GM19240 (cell line): ENCODE measurements around the gene PIP4K2C.
A peak's percentile ranks its signal among the peaks of the same experiment; 100 is the strongest.
"Not testable (repeated sequence)": the region's sequence is repeated elsewhere in the genome, so short reads cannot be mapped to it uniquely, and the experiment has no call there.

Experiments used
- DNase-seq: peaks from one replicate; pipeline ENCODE4 v3.0.0; 2011; ENCODE audit warnings: low spot score; ENCODE audit not compliant: insufficient read length

The PIP4K2C gene

DNA sequence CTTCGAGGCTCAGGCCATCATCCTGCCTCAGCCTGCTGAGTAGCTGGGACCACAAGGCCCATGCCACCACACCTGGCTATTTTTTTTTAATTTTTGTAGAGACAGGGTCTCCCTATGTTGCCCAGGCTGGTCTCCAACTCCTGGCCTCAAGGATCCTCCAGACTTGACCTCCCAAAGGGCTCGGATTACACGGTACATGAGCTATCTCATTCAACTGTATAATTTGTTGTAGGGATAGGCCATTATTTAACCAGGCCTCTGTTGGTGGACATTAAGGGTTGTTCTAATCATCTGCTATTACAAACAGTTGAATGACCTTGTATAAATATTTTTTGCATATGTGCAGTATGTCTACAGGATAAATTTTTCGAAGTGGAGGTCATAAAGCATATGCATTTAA, 32.1 kb upstream of the PIP4K2C start:
- no peak for DNase-seq

DNA sequence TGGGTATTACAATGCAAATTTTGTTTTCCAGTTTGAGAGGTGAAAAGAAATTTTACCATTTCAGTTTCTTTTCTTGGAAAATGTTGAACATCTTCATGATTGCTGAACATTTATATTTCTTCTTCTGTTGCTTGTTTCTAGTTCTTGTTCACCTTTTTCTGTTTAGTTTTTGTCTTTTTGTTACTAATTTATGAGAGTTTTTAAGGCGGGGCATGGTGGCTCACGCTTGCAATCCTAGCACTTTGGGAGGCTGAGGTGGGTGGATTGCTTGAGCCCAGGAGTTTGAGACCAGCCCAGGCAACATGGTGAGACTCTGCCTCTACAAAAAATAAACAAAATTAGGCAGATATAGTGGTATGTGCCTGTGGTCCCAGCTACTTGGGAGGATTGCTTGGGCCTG, 30.5 kb upstream of the PIP4K2C start:
- no peak for DNase-seq

DNA sequence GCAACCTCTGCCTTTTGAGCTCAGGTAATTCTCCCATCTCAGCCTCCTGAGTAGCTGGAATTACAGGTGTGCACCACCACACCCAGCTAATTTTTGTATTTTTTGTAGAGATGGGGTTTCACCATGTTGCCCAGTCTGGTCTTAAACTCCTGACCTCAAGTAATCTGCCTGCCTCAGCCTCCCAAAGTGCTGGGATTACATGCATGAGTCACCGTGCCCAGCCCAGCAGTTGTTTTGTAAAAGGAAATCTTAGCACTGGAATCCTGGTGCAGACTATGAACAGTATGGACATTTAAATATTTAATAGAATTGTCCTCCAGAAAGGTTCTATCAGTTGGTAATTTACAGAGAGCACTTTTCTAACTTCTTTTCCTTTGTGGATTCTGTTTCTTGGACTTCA, 29.9 kb upstream of the PIP4K2C start:
- DNase-seq: not testable (repeated sequence)

DNA sequence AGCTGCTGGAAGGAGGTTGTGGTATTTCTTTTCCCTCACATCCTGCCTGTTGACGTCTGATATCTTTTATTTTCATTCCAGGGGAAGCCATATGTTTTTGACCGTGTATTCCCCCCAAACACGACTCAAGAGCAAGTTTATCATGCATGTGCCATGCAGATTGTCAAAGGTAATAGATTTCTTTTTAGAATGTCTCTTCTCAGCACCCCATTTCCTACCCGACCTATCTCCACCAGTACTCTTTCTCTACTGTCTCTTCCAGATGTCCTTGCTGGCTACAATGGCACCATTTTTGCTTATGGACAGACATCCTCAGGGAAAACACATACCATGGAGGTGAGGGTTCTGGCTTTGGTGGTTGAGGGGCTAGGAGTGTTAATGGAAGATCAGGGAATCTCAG, 27.6 kb upstream of the PIP4K2C start:
- DNase-seq: no peak

DNA sequence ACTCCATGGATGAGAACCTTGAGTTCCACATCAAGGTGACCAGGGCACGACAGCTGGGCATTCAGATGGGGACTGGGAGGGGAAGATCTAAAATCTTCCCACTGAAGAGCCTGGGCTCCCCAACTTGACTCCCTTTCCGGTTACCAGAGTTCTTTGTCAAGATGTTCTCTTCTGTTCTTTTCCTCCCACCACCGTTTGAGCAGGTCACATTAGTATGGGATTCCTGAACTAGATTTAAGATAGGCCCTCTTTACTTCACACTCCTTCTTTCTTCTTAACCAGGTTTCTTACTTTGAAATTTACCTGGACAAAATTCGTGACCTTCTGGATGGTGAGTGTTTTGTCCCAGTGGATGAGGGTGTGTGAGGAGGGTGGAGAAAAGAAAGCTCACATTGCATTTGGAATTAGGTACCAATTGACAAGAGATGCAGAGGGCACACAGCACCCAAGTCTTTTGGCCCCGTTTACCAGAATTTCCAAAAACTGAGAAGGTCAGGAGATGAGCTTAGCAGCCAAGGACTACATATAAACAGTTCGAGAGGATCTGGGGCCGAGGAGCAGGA, 26.7 kb upstream of the PIP4K2C start:
- no peak for DNase-seq

DNA sequence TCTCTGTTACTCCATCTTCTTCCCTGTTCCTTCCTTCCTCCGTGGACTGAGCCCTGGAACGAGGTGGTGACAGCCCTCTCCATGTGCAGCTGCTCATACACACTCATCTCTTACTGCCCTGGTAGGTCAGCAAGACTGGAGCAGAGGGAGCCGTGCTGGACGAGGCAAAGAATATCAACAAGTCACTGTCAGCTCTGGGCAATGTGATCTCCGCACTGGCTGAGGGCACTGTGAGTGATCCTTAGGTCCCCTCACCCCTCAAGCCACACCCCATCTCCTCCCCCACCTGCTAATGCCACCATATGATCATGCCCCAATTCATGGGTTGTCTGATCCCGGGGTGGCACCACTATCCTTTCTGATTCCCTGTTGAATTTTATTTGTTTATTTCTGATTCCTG, 22.2 kb upstream of the PIP4K2C start:
- no peak for DNase-seq

DNA sequence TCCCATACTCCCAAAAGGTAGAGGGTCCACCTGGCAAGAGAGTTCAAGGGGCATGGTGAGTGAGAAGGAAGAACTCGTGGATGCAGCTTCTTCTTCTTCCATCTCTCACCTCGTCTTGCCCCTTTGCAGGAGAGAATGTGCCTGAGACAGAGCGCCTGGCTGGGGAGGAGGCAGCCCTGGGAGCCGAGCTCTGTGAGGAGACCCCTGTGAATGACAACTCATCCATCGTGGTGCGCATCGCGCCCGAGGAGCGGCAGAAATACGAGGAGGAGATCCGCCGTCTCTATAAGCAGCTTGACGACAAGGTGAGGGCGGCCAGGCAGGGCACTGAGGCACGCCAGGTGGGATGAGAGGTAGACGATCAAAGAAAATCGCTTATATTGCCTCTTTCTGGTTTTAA, 21.1 kb upstream of the PIP4K2C start:
- no peak for DNase-seq

DNA sequence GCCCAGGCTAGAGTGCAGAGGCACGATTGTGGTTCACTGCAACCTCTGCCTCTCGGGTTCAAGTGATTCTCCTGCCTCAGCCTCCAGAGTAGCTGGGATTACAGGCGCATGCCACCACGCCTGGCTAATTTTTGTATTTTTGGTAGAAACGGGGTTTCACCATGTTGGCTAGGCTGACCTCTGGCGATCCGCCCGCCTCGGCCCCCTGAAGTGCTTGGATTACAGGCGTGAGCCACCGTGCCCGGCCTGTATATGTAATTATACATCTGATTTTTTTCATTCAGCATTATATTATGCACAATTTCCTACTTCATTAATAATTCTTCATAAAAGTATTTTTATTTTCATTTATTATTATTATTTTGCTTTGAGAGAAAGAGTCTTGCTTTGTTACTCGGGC, 20.6 kb upstream of the PIP4K2C start:
- not testable (repeated sequence) for DNase-seq

DNA sequence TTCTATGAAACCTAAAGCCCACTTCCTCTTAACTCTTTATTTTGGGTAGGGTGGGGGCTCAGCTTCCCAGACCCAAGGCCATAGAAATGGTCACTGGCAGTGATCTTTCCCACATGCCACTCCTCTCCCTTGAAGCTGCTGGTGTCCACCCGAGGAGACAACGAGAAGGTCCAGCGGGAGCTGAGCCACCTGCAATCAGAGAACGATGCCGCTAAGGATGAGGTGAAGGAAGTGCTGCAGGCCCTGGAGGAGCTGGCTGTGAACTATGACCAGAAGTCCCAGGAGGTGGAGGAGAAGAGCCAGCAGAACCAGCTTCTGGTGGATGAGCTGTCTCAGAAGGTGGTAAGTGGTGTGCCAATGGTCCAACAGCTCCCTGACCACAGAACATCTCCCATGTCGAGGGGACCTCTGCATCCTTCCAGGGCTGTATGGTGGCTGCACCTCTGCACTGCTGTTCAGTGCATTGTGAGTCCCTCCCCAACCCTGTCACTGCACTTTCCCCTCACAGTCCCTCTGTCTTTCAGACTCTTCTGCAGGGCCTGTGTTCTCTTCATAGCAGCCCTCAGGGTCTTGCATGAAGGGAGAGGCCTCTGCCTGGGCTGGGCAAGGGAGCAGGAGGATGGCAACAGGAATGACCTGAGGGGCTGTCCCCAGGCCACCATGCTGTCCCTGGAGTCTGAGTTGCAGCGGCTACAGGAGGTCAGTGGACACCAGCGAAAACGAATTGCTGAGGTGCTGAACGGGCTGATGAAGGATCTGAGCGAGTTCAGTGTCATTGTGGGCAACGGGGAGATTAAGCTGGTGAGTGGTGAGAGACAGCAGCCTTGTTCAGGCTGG, 18.8 kb upstream of the PIP4K2C start:
- DNase-seq: no peak

DNA sequence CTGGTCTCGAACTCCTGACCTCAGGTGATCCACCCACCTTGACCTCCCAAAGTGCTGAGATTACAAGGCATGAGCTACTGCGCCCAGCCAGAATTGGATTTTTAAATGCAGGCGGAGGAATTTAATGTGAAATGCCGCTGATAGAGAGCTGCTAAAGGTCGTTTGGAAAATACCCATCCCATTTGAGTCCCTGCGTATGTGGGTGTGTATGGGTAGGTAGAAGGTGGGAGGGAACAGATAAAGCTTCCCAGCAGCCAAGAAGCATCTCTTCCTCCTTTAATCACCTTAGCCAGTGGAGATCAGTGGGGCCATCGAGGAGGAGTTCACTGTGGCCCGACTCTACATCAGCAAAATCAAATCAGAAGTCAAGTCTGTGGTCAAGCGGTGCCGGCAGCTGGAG, 16.2 kb upstream of the PIP4K2C start:
- no peak for DNase-seq

DNA sequence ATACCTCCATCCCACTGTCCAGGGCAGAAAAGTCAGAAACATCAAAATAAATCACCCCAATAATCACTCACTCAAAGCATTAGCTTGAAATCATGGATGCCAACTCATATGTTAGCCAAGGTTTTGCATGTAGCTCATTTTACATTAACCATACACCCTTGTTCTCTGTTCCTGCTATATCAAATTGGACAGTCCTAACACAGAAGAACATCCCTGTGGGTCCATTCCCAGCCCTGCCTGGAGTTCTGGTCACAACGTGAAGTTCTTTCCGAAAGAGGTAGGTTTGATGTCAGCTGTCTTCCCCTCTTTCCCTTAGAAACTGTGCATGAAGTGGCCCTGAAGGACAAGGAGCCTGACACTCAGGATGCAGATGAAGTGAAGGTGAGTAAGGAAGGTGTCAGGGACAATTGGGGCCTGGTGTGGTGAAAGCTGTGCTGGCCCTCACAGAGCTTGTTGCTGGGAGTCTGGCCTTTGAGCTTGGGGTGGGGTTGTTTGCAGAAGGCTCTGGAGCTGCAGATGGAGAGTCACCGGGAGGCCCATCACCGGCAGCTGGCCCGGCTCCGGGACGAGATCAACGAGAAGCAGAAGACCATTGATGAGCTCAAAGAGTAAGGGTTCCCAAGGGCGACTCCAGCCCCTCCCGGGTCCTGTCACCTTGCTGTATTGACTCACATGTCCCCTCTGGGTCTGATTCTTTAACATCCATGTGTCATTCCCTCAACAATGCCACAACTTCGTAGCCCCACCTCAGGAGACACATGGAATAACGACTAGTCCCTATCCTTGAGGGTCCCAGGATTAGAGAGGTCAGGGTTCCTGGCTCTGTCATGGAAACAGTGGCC, 15.0 kb upstream of the PIP4K2C start:
- no peak for DNase-seq

DNA sequence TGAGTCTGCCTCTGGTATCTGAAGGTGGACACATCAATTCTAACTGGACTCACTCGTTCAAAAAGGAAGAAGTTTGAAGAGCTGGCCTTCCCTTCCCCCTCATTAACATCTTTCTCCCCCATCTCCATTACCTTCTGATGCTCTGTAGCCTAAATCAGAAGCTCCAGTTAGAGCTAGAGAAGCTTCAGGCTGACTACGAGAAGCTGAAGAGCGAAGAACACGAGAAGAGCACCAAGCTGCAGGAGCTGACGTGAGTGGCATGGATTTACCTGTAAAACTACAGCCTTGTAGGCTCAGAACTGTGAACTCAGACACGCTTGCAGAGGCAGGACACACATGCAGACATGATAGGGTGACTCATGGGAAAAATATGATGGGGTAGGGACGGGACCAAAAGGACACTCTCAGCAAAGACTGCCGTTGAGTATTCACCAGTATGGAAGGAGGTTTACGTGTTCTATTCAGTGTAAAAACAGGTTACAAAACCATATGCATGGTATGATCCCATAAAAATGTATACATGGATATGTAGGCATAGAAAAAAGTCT, 14.3 kb upstream of the PIP4K2C start:
- no peak for DNase-seq

DNA sequence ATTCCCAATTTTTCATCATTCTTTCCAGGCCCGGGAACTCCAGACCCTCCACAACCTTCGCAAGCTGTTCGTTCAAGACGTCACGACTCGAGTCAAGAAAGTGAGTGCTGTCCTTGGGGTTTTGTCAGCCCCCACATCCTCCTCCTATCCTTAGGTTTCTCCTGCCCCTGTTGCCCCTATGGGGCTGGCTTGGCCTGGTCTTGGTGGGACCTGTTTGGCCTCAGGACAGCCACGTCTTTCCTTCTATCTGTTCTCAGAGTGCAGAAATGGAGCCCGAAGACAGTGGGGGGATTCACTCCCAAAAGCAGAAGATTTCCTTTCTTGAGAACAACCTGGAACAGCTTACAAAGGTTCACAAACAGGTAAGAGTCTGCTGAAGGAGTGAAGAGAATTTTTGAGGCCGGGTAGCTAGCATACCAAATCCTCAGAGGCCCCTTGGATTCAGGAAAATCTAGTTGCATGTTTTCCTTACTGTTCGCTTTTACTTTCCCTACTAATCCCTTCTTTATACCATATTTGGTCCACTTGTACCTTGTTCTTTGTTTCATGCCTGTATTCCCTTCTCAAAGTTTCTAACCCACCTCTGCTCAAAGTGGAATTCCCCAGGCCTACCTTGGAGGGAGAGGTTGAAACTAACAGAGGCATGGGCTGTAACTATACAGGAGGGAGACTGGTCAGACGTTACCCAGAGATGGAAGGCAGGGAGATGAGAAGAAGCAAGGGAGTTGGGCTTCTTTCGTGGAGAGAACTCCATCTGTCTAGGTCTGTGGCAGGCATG, 12.8 kb upstream of the PIP4K2C start:
- no peak for DNase-seq

DNA sequence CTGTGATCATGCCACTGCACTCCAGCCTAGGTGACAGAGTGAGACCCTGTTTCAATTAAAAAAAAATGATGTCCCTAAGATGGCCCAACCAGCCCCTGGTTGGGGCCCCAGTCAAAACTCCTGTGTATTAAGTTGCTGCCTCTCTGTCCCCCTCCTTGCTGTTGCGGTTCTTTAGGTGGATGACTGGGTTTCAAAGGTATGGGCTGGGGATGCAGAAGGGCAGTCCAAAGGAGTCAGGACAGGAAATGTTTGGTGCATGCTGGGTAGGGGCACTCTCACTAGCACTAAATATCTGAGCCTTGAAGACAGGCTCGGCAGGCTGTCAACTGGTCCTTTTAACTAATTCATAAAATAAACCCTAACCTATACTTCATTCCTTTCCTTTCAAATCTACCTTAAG, 12.0 kb upstream of the PIP4K2C start:
- no peak for DNase-seq

DNA sequence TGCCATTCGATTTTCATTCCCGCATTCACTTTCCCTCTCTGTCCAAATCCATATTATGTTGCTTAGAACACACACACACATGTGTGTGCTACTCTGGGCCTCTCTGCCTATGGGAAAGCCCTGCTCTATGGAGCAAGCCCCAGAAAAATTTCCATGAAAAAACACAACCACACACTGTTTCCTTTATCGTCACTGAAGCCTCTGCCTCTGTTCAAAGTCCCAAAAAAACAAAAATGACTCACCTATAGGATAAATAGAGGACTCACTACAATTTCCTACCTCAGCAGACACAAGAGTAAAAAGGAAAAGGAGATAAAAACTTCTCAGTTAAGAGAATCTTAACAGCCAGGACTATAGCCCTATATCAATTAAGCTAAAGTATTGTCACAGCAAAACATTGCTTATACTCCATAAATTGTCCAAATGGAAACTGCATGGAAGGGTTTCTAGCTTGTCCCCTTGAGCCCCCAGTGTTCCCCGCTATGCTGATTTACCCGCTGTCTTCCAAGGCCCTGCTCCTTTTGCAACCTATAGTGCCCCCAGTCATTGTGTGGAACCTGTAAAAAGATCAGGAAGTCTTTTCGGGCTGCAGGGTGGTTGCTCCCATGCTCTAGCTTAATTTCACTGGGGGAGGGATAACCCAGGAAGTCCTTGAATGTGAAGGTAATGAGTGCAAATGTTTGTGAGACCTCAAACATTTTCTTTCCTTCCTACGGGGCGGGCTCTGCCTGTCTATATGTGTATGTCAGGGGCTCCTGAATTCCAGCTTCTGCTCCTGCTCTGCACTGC, 11.1 kb upstream of the PIP4K2C start:
- DNase-seq: no peak

DNA sequence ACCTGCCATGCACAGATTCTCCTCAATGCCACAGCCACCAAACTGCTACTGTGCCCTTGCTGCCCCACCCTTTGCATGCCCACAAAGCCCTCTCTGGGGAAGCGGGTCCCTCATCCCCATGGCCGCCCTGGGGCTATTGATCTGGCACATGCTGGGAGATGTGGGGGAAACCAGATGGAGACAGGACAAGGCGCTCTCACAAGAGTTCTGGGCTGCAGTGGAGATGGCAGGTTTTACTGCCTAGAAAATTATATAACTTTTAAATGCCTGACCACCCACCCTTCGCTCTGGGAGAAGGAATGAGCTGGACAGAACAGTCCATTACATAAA, 10.6 kb upstream of the PIP4K2C start:
- no peak for DNase-seq

DNA sequence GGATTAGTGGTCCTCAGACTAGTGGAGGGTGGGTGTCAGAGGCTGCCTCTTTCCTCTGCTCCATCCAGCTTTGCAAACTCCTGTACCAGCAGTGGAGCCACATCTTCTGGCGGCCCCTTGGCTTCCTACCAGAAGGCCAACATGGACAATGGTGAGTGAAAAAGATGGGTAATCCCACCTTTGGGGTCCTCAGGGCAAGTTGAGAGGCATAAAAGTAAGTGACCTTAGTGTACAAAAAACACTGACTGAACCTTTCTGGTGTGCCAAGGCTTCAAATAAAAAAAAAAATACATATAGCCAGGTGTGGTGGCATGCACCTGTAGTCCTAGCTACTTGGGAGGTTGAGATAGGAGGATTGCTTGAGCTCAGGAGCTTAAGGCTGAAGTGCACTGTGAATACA, 9.2 kb upstream of the PIP4K2C start:
- no peak for DNase-seq

DNA sequence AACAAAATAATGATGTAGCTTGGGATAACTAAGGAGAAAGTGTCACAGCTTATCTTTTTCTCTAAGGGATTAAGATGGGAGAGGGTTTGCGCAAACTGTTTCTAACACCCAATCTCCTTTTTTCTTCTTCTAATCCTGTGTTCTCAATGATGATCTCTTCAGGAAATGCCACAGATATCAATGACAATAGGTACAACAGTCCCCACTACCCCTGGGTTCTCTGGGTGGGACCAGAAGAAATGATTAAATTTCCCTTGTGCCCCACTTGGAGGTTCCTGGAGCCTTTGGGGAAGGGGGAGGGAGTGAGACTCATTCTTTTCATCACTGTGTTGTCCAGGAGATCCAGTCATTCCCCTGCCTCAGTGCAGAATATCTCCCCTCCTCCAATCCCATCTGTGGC, 8.6 kb upstream of the PIP4K2C start:
- no peak for DNase-seq

DNA sequence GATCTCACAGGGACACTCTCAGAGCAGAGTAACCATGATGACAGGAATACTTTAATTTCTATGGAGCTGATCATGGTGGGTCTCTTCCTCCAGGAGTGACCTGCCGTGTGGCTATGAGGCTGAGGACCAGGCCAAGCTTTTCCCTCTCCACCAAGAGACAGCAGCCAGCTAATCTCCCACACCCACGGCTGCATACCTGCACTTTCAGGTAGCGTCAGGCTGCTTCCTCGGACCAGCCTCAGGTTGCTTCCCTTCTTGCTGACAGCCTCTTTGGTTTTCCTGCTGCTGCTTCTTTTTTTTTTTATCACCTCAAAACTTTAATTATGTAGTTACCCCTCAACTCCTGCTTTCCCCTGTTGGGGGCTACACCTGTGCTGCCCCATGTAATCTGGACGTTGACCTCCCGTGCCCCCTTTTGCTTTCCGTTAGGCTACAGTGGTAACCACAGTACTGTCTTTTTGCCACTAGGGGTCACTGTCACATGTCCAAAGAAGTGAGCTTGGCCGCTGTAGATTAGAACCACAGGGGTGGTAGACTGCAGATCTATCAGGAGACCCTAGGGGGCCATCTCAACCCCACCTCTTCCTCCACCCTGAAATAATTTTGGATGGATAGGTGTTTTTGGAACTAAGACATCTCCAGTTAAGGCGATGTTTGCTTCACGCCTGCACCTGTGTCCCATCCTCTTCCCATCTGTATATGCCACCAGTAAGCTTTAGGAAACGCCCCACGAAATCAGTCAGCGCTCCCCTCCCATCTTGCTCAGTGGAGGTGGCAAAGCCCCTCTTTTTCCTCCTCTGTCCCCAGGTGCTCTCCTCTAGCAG, 7.8 kb upstream of the PIP4K2C start:
- DNase-seq: peak; percentile 85

DNA sequence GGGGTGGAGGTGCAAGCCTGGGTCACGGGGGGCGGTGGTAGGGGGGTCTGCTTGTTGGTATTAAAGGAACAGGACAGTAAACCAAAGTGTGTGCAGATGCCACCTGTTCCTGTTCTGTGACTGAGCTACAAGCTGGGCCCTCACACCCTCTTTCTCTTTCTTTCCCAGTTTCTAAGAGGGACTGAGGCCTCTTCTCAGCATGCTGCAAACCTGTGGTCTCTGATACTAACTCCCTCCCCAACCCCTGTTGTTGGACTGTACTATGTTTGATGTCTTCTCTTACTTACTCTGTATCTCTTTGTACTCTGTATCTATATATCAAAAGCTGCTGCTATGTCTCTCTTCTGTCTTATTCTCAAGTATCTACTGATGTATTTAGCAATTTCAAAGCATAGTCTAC, 6.9 kb upstream of the PIP4K2C start:
- no peak for DNase-seq
